Mesenchymal stem cell (in vitro differentiated cells and primary cell): ENCODE data around the gene CCDC40.

ENCODE experiments used
- DNase-seq: peaks from one replicate; pipeline ENCODE4 v3.0.0-alpha.2; 2013
- H2AFZ ChIP-seq: one replicate; pipeline ENCODE4 v1.6.1; 2013; ENCODE audit warnings: low read depth, mild to moderate bottlenecking, control low read depth, inconsistent platforms, low read length, moderate library complexity
- H2AK5ac ChIP-seq: 2 replicates; pipeline ENCODE4 v1.6.1; 2013; ENCODE audit warnings: low read length, moderate library complexity, mild to moderate bottlenecking, inconsistent platforms; ENCODE audit not compliant: severe bottlenecking
- H2BK120ac ChIP-seq: one replicate; pipeline ENCODE4 v1.6.1; 2013; ENCODE audit warnings: low read depth, mild to moderate bottlenecking, inconsistent platforms, low read length, moderate library complexity
- H2BK12ac ChIP-seq, 2 experiments: one replicate each; pipeline ENCODE4 v1.6.1; 2013; ENCODE audit warnings: inconsistent platforms in 2 of 2, low read length in 2 of 2, mild to moderate bottlenecking in 2 of 2, moderate library complexity in 2 of 2, control low read depth in 1 of 2
- H2BK15ac ChIP-seq: one replicate; pipeline ENCODE4 v1.6.1; 2013; ENCODE audit warnings: mild to moderate bottlenecking, low read depth, inconsistent platforms; ENCODE audit not compliant: poor library complexity, severe bottlenecking
- H2BK5ac ChIP-seq: 2 replicates; pipeline ENCODE4 v1.6.1; 2013; ENCODE audit warnings: low read depth, mild to moderate bottlenecking, low read length, control low read depth, inconsistent platforms; ENCODE audit not compliant: poor library complexity, severe bottlenecking
- H3K14ac ChIP-seq, 2 experiments: one replicate each; pipeline ENCODE4 v1.6.1; 2013; ENCODE audit warnings: inconsistent platforms in 2 of 2, low read length in 2 of 2, control low read depth in 1 of 2, mild to moderate bottlenecking in 1 of 2, moderate library complexity in 1 of 2
- H3K18ac ChIP-seq, 2 experiments: one replicate each; pipeline ENCODE4 v1.6.1; 2013; ENCODE audit warnings: inconsistent platforms in 2 of 2, low read length in 2 of 2, control low read depth in 1 of 2, low read depth in 1 of 2, mild to moderate bottlenecking in 1 of 2
- H3K23ac ChIP-seq, 2 experiments: one replicate each; pipeline ENCODE4 v1.6.1; 2013; ENCODE audit warnings: inconsistent platforms in 2 of 2, low read length in 2 of 2, mild to moderate bottlenecking in 2 of 2, moderate library complexity in 2 of 2, control low read depth in 1 of 2
- H3K27ac ChIP-seq: 2 replicates; pipeline ENCODE4 v1.5.1; 2013; ENCODE audit warnings: mild to moderate bottlenecking, moderate library complexity, low read length, control low read depth, inconsistent platforms; ENCODE audit not compliant: poor library complexity, severe bottlenecking
- H3K27me3 ChIP-seq, 2 experiments: 2 replicates each; pipeline versions ENCODE4 v1.6.1 to v1.7.0; 2013; ENCODE audit warnings: low read length in 2 of 2, mild to moderate bottlenecking in 2 of 2, moderate library complexity in 2 of 2, control low read depth in 1 of 2, inconsistent platforms in 1 of 2; ENCODE audit not compliant: control insufficient read depth in 1 of 2, insufficient read depth in 1 of 2
- H3K36me3 ChIP-seq, 2 experiments: 2 replicates each; pipeline versions ENCODE4 v1.6.1 to v1.7.0; 2013; ENCODE audit warnings: low read length in 2 of 2, control low read depth in 1 of 2, inconsistent platforms in 1 of 2, low read depth in 1 of 2, mild to moderate bottlenecking in 1 of 2; ENCODE audit not compliant: insufficient read depth in 2 of 2, control insufficient read depth in 1 of 2
- H3K4ac ChIP-seq, 2 experiments: one replicate each; pipeline ENCODE4 v1.6.1; 2013; ENCODE audit warnings: inconsistent platforms in 2 of 2, low read length in 2 of 2, mild to moderate bottlenecking in 2 of 2, moderate library complexity in 2 of 2, control low read depth in 1 of 2, low read depth in 1 of 2
- H3K4me1 ChIP-seq: 2 replicates; pipeline ENCODE4 v1.6.1; 2013; ENCODE audit warnings: low read depth, low read length, control low read depth; ENCODE audit not compliant: control insufficient read depth, insufficient read depth
- H3K4me2 ChIP-seq: 2 replicates; pipeline ENCODE4 v1.6.1; 2013; ENCODE audit warnings: low read length, mild to moderate bottlenecking, inconsistent platforms; ENCODE audit not compliant: poor library complexity, severe bottlenecking
- H3K4me3 ChIP-seq, 2 experiments: 2 replicates each; pipeline versions ENCODE4 v1.5.1 to v1.7.0; 2013; ENCODE audit warnings: low read length in 2 of 2, mild to moderate bottlenecking in 2 of 2, control low read depth in 1 of 2, low read depth in 1 of 2; ENCODE audit not compliant: insufficient read depth in 1 of 2
- H3K79me1 ChIP-seq: replicated peaks from 2 replicates; pipeline ENCODE4 v1.6.1; 2013; ENCODE audit warnings: mild to moderate bottlenecking, control low read depth, low read length, inconsistent platforms; ENCODE audit not compliant: poor library complexity, severe bottlenecking
- H3K9ac ChIP-seq: 2 replicates; pipeline ENCODE4 v1.7.0; 2013; ENCODE audit warnings: mild to moderate bottlenecking, low read length, moderate library complexity
- H3K9me3 ChIP-seq: 2 replicates; pipeline ENCODE4 v1.7.0; 2013; ENCODE audit warnings: mild to moderate bottlenecking, low read length; ENCODE audit not compliant: control insufficient read depth
- H4K8ac ChIP-seq: one replicate; pipeline ENCODE4 v1.6.1; 2013; ENCODE audit warnings: inconsistent platforms, mild to moderate bottlenecking, low read length, moderate library complexity
- H4K91ac ChIP-seq: one replicate; pipeline ENCODE4 v1.6.1; 2013; ENCODE audit warnings: mild to moderate bottlenecking, low read length, inconsistent platforms
- WGBS: methylation state at CpG from one replicate; pipeline ENCODE4 v1.1.7; 2013; ENCODE audit warnings: mixed read lengths; 5-methylcytosine and 5-hydroxymethylcytosine counted together

Gene CCDC40

DNA sequence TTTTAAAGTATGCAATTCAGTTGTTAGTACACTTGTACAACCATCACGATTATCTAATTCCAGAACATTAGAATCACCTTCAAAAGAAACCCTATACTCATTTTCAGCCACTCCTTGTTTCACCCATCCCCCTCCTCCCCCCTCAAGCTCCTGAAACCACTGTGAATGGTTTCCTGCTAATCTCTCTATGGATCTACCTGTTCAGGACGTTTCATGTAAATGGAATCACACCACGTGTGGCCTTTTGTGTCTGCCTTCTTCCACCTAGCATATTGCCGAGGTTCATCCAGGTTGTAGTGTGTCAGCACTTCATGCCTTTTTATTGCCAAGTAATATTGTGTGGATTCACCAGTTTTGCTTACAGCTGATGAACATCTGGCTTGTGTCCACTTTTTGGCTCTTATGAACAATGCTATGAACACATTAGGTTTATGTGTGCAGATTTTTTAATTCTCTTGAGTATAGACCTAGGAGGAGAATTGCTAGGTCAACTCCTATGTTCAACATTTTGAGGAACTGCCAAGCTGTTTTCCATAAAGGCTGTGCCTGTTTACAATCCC, 92.6 kb downstream of the CCDC40 start:
- Histone ChIP-seq H3K36me3 (peaks cover 14 to 21% of the 10 kb centered on the region in 2 experiments), H3K4me3 (no peak overlapping the region), H2AK5ac (no peak overlapping the region), H3K4ac (no peak overlapping the region), H3K18ac (no peak overlapping the region), H3K79me1 (no peaks in the 10 kb centered on the region), H3K4me2 (no peak overlapping the region), H2AFZ (no peak overlapping the region), H3K27me3 (peaks cover 0 to 4% of the 10 kb centered on the region in 2 experiments), H4K8ac (no peak overlapping the region), H3K9me3 (no peaks in the 10 kb centered on the region), H2BK120ac (no peak overlapping the region), H3K14ac (no peak overlapping the region), H2BK5ac (no peak overlapping the region), H2BK15ac (no peak overlapping the region), H2BK12ac (no peak overlapping the region), H3K4me1 (peaks cover 5% of the 10 kb centered on the region), H3K27ac (no peak overlapping the region), H3K9ac (no peak overlapping the region), H3K23ac (no peak overlapping the region), H4K91ac (no peak overlapping the region)
- no peak for DNase-seq
- WGBS, result 49% methylated on average over 4 of the region's 4 CpGs

- WGBS, result 100% methylated on average over 2 of the region's 3 CpGs
- Histone ChIP-seq H2AK5ac (no peak overlapping the region), H3K27me3 (peaks cover 0 to 4% of the 10 kb centered on the region in 2 experiments), H2BK15ac (no peak overlapping the region), H3K9me3 (no peaks in the 10 kb centered on the region), H3K27ac (no peak overlapping the region), H3K4me3 (no peak overlapping the region), H2BK5ac (no peak overlapping the region), H3K4me2 (no peak overlapping the region), H3K4ac (no peak overlapping the region), H2BK12ac (no peak overlapping the region), H3K9ac (no peak overlapping the region), H3K79me1 (no peaks in the 10 kb centered on the region), H3K23ac (no peak overlapping the region), H3K18ac (no peak overlapping the region), H2BK120ac (no peak overlapping the region), H4K91ac (no peak overlapping the region), H3K4me1 (no peaks in the 10 kb centered on the region), H2AFZ (no peak overlapping the region), H3K14ac (no peak overlapping the region), H4K8ac (no peak overlapping the region), H3K36me3 (peaks cover 27 to 40% of the 10 kb centered on the region in 2 experiments)
- DNase-seq, result no peak
Measured at GRCh38 chr17:80130992-80131391, 94.5 kb downstream of the CCDC40 start.

DNA sequence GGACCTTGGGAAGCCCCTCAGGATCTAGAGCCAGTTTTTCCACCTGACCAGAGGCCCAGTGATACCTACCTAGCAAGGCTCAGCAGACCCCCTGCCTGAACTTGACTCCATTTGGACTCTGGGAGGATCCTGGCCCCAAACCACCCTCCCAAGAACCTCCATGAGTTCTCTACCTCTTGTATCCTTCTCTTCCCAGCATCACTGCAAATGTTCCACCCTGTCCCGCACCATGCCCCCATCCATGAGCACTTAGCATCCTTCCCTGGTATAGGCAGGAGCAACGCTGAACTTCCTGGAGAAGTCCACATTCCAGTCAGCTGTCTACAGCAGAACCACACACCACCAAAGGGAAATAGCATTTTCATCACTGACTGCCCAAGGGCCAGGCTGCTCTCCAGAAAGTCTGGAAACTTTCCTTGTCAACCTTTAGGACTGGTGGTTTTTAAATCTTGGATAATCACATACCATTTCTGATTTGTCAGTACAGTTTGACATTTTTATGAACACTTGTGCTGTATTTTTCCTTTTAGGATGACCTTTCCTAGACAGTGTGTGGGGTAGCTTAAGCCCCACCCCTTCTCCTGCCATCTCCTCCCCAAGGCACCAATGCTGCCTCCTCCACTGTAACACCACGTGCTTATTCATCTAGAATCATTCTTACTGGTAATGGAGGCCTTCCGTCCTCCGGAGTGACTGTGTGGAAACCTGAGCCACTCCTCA, 96.6 kb downstream of the CCDC40 start:
- peaks cover 2% of the 10 kb centered on the region for H3K79me1 ChIP-seq
- H3K36me3 ChIP-seq, result peaks cover 41 to 61% of the 10 kb centered on the region in 2 experiments
- H3K4me1 ChIP-seq, result no peaks in the 10 kb centered on the region
- H3K18ac ChIP-seq, result no peak overlapping the region
- no peak overlapping the region for H3K14ac ChIP-seq
- no peak overlapping the region for H2BK5ac ChIP-seq
- no peak overlapping the region for H3K4me2 ChIP-seq
- no peaks in the 10 kb centered on the region for H3K27me3 ChIP-seq
- no peak overlapping the region for H3K27ac ChIP-seq
- no peak overlapping the region for H2BK120ac ChIP-seq
- H2AFZ ChIP-seq, result no peak overlapping the region
- no peak for DNase-seq
- no peaks in the 10 kb centered on the region for H3K9me3 ChIP-seq
- no peak overlapping the region for H3K4me3 ChIP-seq
- 95% methylated on average over 5 of the region's 5 CpGs for WGBS
- no peak overlapping the region for H4K91ac ChIP-seq
- no peak overlapping the region for H2BK15ac ChIP-seq
- H2BK12ac ChIP-seq, result no peak overlapping the region
- no peak overlapping the region for H3K23ac ChIP-seq
- H3K9ac ChIP-seq, result no peak overlapping the region
- H2AK5ac ChIP-seq, result no peak overlapping the region
- H4K8ac ChIP-seq, result no peak overlapping the region
- no peak overlapping the region for H3K4ac ChIP-seq

DNA sequence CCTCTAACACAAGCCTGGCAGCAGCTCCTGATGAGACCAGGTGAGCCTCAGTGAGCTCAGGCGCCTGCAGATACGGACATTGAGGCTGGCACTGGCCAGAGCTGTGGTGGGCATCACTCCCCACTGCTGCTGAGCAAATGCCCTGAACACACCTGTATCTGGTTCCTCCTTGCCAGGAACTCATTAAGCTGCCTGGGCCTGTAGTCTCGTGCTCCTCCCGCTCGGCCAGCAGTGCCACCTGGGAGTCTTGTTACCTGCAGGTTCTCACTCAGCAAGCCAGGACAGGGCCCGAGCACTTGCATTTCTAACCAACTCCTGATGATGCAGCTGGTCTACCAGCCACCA, 97.2 kb downstream of the CCDC40 start:
- Histone ChIP-seq H2BK5ac (no peak overlapping the region), H3K36me3 (peaks cover 46 to 66% of the 10 kb centered on the region in 2 experiments), H3K9me3 (no peaks in the 10 kb centered on the region), H2BK120ac (no peak overlapping the region), H4K91ac (no peak overlapping the region), H3K4me1 (no peaks in the 10 kb centered on the region), H3K4ac (no peak overlapping the region), H3K23ac (no peak overlapping the region), H3K27ac (no peak overlapping the region), H2BK15ac (no peak overlapping the region), H3K9ac (no peak overlapping the region), H3K27me3 (no peaks in the 10 kb centered on the region), H3K4me3 (no peak overlapping the region), H3K18ac (no peak overlapping the region), H3K79me1 (peaks cover 3% of the 10 kb centered on the region), H2BK12ac (no peak overlapping the region), H3K14ac (no peak overlapping the region), H2AFZ (no peak overlapping the region), H4K8ac (no peak overlapping the region), H3K4me2 (no peak overlapping the region), H2AK5ac (no peak overlapping the region)
- DNase-seq, result no peak
- 96% methylated on average over 6 of the region's 6 CpGs for WGBS
